CD1c-positive myeloid dendritic cell (primary cell): ENCODE data around the gene RBL1.

ENCODE experiments used
- DNase-seq: peaks from one replicate; pipeline ENCODE4 v3.0.0-alpha.2; 2016; ENCODE audit errors: extremely low spot score

The RBL1 gene

GRCh38 chr20:36951198-36951978 lies 144.4 kb downstream of the RBL1 start, which contains the start of gene SAMHD1:
Gene SAMHD1 (minus strand): TSS chr20:36951708. CDS start chr20:36951643, 65 bp downstream.
- peak; percentile 98 for DNase-seq

- DNase-seq: peak; percentile 71
These were observed 145.2 kb downstream of the RBL1 start for GRCh38 chr20:36950414-36951197.
